Measurements from ENCODE around the gene PLOD2.

The PLOD2 gene

GRCh38 chr3:146163584-146163983 is 2.6 kb upstream of the PLOD2 start:
- H3K4me1 ChIP-seq (ENCODE audit: control insufficient read depth, low read length) = no peaks in the 10 kb centered on the region
- H3F3A ChIP-seq (ENCODE audit: control insufficient read depth, insufficient read depth) = no peaks in the 10 kb centered on the region
- H3K9me3 ChIP-seq (ENCODE audit: control insufficient read depth, insufficient read depth, low read length) = no peaks in the 10 kb centered on the region
- no peaks in the 10 kb centered on the region for H3K36me3 ChIP-seq (ENCODE audit: control insufficient read depth, low read length)
- H3K4me2 ChIP-seq (ENCODE audit: low read length) = no peak overlapping the region
- H3K4me3 ChIP-seq (ENCODE audit: low read length) = no peak overlapping the region
- no peak for TF ChIP-seq EZH2phosphoT487 (IDR thresholded peaks at IDR 0.05; ENCODE audit: borderline replicate concordance, low read length)
- TF ChIP-seq CTCF (IDR thresholded peaks at IDR 0.05; ENCODE audit: low read depth, low read length, poor library complexity, severe bottlenecking) = no peak
- H3K27ac ChIP-seq (ENCODE audit: low read depth, low read length) = no peak overlapping the region
- H3K27me3 ChIP-seq (ENCODE audit: control insufficient read depth, low read length) = no peaks in the 10 kb centered on the region
- no peaks in the 10 kb centered on the region for H4K20me1 ChIP-seq (ENCODE audit: control insufficient read depth, insufficient read depth, low read depth, low read length)
- H3K79me2 ChIP-seq (ENCODE audit: control insufficient read depth, low read length) = no peaks in the 10 kb centered on the region
- H3K9me2 ChIP-seq (replicated peaks; ENCODE audit: control insufficient read depth, low read length) = no peaks in the 10 kb centered on the region

GRCh38 chr3:146162561-146162960 is 1.6 kb upstream of the PLOD2 start:
- Histone ChIP-seq H4K20me1 (ENCODE audit: control insufficient read depth, insufficient read depth, low read depth, low read length) (no peaks in the 10 kb centered on the region), H3K27me3 (ENCODE audit: control insufficient read depth, low read length) (no peaks in the 10 kb centered on the region), H3K4me2 (ENCODE audit: low read length) (no peak overlapping the region), H3K36me3 (ENCODE audit: control insufficient read depth, low read length) (no peaks in the 10 kb centered on the region), H3K79me2 (ENCODE audit: control insufficient read depth, low read length) (no peaks in the 10 kb centered on the region), H3K9me2 (replicated peaks; ENCODE audit: control insufficient read depth, low read length) (no peaks in the 10 kb centered on the region), H3F3A (ENCODE audit: control insufficient read depth, insufficient read depth) (no peaks in the 10 kb centered on the region), H3K4me3 (ENCODE audit: low read length) (no peak overlapping the region), H3K9me3 (ENCODE audit: control insufficient read depth, insufficient read depth, low read length) (no peaks in the 10 kb centered on the region), H3K27ac (ENCODE audit: low read depth, low read length) (no peak overlapping the region), H3K4me1 (ENCODE audit: control insufficient read depth, low read length) (no peaks in the 10 kb centered on the region)
- no peak for TF ChIP-seq EZH2phosphoT487 (IDR thresholded peaks at IDR 0.05; ENCODE audit: borderline replicate concordance, low read length)
- TF ChIP-seq CTCF (IDR thresholded peaks at IDR 0.05; ENCODE audit: low read depth, low read length, poor library complexity, severe bottlenecking) = no peak

- Histone ChIP-seq H3K79me2 (ENCODE audit: control insufficient read depth, low read length) (no peaks in the 10 kb centered on the region), H3K4me3 (ENCODE audit: low read length) (no peak overlapping the region), H4K20me1 (ENCODE audit: control insufficient read depth, insufficient read depth, low read depth, low read length) (no peaks in the 10 kb centered on the region), H3F3A (ENCODE audit: control insufficient read depth, insufficient read depth) (no peaks in the 10 kb centered on the region), H3K9me2 (replicated peaks; ENCODE audit: control insufficient read depth, low read length) (no peaks in the 10 kb centered on the region), H3K27ac (ENCODE audit: low read depth, low read length) (no peak overlapping the region), H3K36me3 (ENCODE audit: control insufficient read depth, low read length) (no peaks in the 10 kb centered on the region), H3K4me1 (ENCODE audit: control insufficient read depth, low read length) (no peaks in the 10 kb centered on the region), H3K4me2 (ENCODE audit: low read length) (no peak overlapping the region), H3K27me3 (ENCODE audit: control insufficient read depth, low read length) (no peaks in the 10 kb centered on the region), H3K9me3 (ENCODE audit: control insufficient read depth, insufficient read depth, low read length) (no peaks in the 10 kb centered on the region)
- TF ChIP-seq CTCF (IDR thresholded peaks at IDR 0.05; ENCODE audit: low read depth, low read length, poor library complexity, severe bottlenecking) (no peak), EZH2phosphoT487 (IDR thresholded peaks at IDR 0.05; ENCODE audit: borderline replicate concordance, low read length) (no peak)
Observed at GRCh38 chr3:146161663-146162002, 649 bp upstream of the PLOD2 start.

All from DOHH2 (cell line).